GM18870 (cell line): Measurements from ENCODE around the gene CAPZB.

Experiments
- ATAC-seq: cut with Tn5 transposase; IDR thresholded peaks from one replicate; pipeline ENCODE4 v1.9.1; 2021; ENCODE audit warnings: moderate library complexity; ENCODE audit not compliant: unreplicated experiment

The CAPZB gene

GRCh38 chr1:19450811-19451515 lies 34.4 kb downstream of the CAPZB start:
- ATAC-seq, result no peak

GRCh38 chr1:19449454-19450228 lies 35.7 kb downstream of the CAPZB start:
- ATAC-seq, result no peak

GRCh38 chr1:19448491-19449439 lies 36.6 kb downstream of the CAPZB start:
- ATAC-seq, result no peak

GRCh38 chr1:19447550-19447949 lies 37.8 kb downstream of the CAPZB start:
- no peak for ATAC-seq

GRCh38 chr1:19445417-19446342 lies 39.7 kb downstream of the CAPZB start:
- ATAC-seq, result no peak

- no peak for ATAC-seq
Observed at GRCh38 chr1:19444296-19445021, 40.9 kb downstream of the CAPZB start.

GRCh38 chr1:19443326-19443725 lies 42.0 kb downstream of the CAPZB start:
- no peak for ATAC-seq

GRCh38 chr1:19442154-19443096 lies 42.9 kb downstream of the CAPZB start:
- ATAC-seq, result no peak

- ATAC-seq, result no peak
Observed at GRCh38 chr1:19441048-19441780, 44.1 kb downstream of the CAPZB start.

GRCh38 chr1:19439464-19440171 lies 45.7 kb downstream of the CAPZB start:
- ATAC-seq, result no peak

- ATAC-seq, result no peak
Observed at GRCh38 chr1:19438516-19439195, 46.7 kb downstream of the CAPZB start.

- no peak for ATAC-seq
Observed at GRCh38 chr1:19437891-19438294, 47.4 kb downstream of the CAPZB start.

- no peak for ATAC-seq
Observed at GRCh38 chr1:19436716-19437476, 48.4 kb downstream of the CAPZB start.

GRCh38 chr1:19435851-19436455 lies 49.4 kb downstream of the CAPZB start:
- no peak for ATAC-seq

- no peak for ATAC-seq
Observed at GRCh38 chr1:19435181-19435580, 50.2 kb downstream of the CAPZB start.

- no peak for ATAC-seq
Observed at GRCh38 chr1:19433719-19433998, 51.7 kb downstream of the CAPZB start.
